HG03354 (cell line): Measurements from ENCODE around the gene HECTD2.
"Not testable (repeated sequence)": the region's sequence is repeated elsewhere in the genome, so short reads cannot be mapped to it uniquely, and the experiment has no call there.

Experiments
- ATAC-seq: cut with Tn5 transposase; IDR thresholded peaks from one replicate; pipeline ENCODE4 v1.9.1; 2021; ENCODE audit warnings: mild to moderate bottlenecking; ENCODE audit not compliant: unreplicated experiment, poor library complexity, severe bottlenecking

Gene HECTD2

GRCh38 chr10:91525896-91526712 lies 116.0 kb downstream of the HECTD2 start:
- ATAC-seq, result no peak

GRCh38 chr10:91528080-91528479 lies 117.9 kb downstream of the HECTD2 start:
- no peak for ATAC-seq

GRCh38 chr10:91528768-91529167 lies 118.6 kb downstream of the HECTD2 start:
- ATAC-seq, result no peak

- not testable (repeated sequence) for ATAC-seq
Measured at GRCh38 chr10:91534789-91535188, 124.6 kb downstream of the HECTD2 start.

- ATAC-seq, result no peak
Measured at GRCh38 chr10:91536111-91536510, 126.0 kb downstream of the HECTD2 start.

GRCh38 chr10:91536733-91537132 lies 126.6 kb downstream of the HECTD2 start:
- ATAC-seq, result no peak

GRCh38 chr10:91537614-91538383 lies 127.7 kb downstream of the HECTD2 start:
- no peak for ATAC-seq

- ATAC-seq, result no peak
Measured at GRCh38 chr10:91539930-91540329, 129.8 kb downstream of the HECTD2 start.

- ATAC-seq, result no peak
Measured at GRCh38 chr10:91540733-91541132, 130.6 kb downstream of the HECTD2 start.

- no peak for ATAC-seq
Measured at GRCh38 chr10:91541481-91541880, 131.3 kb downstream of the HECTD2 start.

GRCh38 chr10:91545384-91545783 lies 135.2 kb downstream of the HECTD2 start:
- ATAC-seq, result no peak

GRCh38 chr10:91545838-91546237 lies 135.7 kb downstream of the HECTD2 start:
- no peak for ATAC-seq

- ATAC-seq, result no peak
Measured at GRCh38 chr10:91549262-91549661, 139.1 kb downstream of the HECTD2 start.

GRCh38 chr10:91550021-91550420 lies 139.9 kb downstream of the HECTD2 start:
- no peak for ATAC-seq

GRCh38 chr10:91551856-91552255 lies 141.7 kb downstream of the HECTD2 start:
- ATAC-seq, result no peak

- ATAC-seq, result no peak
Measured at GRCh38 chr10:91552274-91553095, 142.3 kb downstream of the HECTD2 start.

- no peak for ATAC-seq
Measured at GRCh38 chr10:91555455-91555854, 145.3 kb downstream of the HECTD2 start.

- no peak for ATAC-seq
Measured at GRCh38 chr10:91556691-91557566, 146.8 kb downstream of the HECTD2 start.

- no peak for ATAC-seq
Measured at GRCh38 chr10:91557651-91558111, 147.5 kb downstream of the HECTD2 start.
